GM12875 (cell line): ENCODE data around the gene FGGY.

Source experiments
- H3K4me3 ChIP-seq: one replicate; pipeline ENCODE4 v1.5.1; 2011; ENCODE audit warnings: low read depth, low read length, control low read depth
- CTCF ChIP-seq: IDR thresholded peaks from 2 replicates; pipeline ENCODE4 v1.5.1; 2011; ENCODE audit warnings: low read depth, mild to moderate bottlenecking, control low read depth, inconsistent platforms, low read length, moderate library complexity, borderline replicate concordance; ENCODE audit not compliant: insufficient read depth

Gene FGGY

GRCh38 chr1:59686574-59686973, 389.7 kb downstream of the FGGY start:
- no peak for TF ChIP-seq CTCF
- no peak overlapping the region for H3K4me3 ChIP-seq

GRCh38 chr1:59687081-59687480, 390.2 kb downstream of the FGGY start:
- no peak overlapping the region for H3K4me3 ChIP-seq
- no peak for TF ChIP-seq CTCF

GRCh38 chr1:59688976-59689375, 392.1 kb downstream of the FGGY start:
- no peak for TF ChIP-seq CTCF
- H3K4me3 ChIP-seq = no peak overlapping the region

- no peak overlapping the region for H3K4me3 ChIP-seq
- no peak for TF ChIP-seq CTCF
Observed at GRCh38 chr1:59689730-59690129, 392.8 kb downstream of the FGGY start.

GRCh38 chr1:59690171-59690930, 393.5 kb downstream of the FGGY start:
- no peak for TF ChIP-seq CTCF
- H3K4me3 ChIP-seq = no peak overlapping the region

- TF ChIP-seq CTCF = no peak
Observed at GRCh38 chr1:59691261-59691660, 394.4 kb downstream of the FGGY start.

GRCh38 chr1:59692591-59692990, 395.7 kb downstream of the FGGY start:
- no peak for TF ChIP-seq CTCF
- H3K4me3 ChIP-seq = no peak overlapping the region

More at GRCh38 chr1:59691261-59691660, 394.4 kb downstream of the FGGY start:
- H3K4me3 ChIP-seq = no peak overlapping the region
